ENCODE data around the gene ARNT2.

GRCh38 chr15:80379693-80380092, 24.5 kb upstream of the ARNT2 start:
- TF ChIP-seq CTCF (conservative IDR thresholded peaks at IDR 0.05 in 1 of 2, IDR thresholded peaks at IDR 0.05 in 1 of 2; ENCODE audit: low read depth in 1 of 2, low read length in 2 of 2) (no peak), EZH2 (IDR thresholded peaks at IDR 0.05; ENCODE audit: low read length, missing control alignments) (no peak)
